Frontal cortex (tissue), 4 donors: ENCODE results near the gene PTGFRN. TPM values are rescaled to one million over a fixed set of nuclear protein-coding genes. Genes with fewer than 3 reads are reported as not detected.

Experiments used
- DNase-seq, 2 donors: peaks; one replicate each; pipeline ENCODE4 v3.0.0; 2012; ENCODE audit warnings: low spot score in 2 of 2
- FAIRE-seq: peaks from 2 replicates; lab custom pipeline; 2012; peaks lifted over from hg19 to GRCh38; lab: Jason Lieb, UNC
- total RNA-seq: library from RNA; depleted of rRNA; stranded (reverse); fragments of >200 nt; gene quantifications from one replicate; pipeline ENCODE4 v1.2.3, GENCODE V29; 2014
- donor health status: control.
- donor health status: control.
- donor health status: control.

PTGFRN gene
- total RNA-seq, 1 donor from 2014 or later = 40.8 TPM

DNA sequence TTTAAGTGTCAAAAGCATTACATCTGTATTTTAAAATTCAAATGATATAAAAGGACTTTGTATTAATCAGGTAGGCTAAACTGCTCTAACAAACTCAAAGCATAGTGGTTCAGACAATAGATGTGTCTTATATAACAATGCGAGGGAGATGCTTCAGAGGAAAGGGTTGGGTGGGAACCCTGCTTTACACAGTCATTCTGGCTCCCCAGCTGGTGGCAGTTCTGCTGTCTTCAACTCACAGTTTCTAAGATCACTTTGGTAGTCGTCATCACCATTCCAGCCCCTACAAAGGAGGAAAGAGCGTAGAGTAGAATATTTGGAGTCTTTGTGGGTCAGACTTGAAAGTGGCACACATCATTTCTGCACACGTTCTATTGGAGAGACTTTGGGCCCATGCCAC is 4.2 kb downstream of the PTGFRN start:
- DNase-seq (no peak), FAIRE-seq (no peak)

DNA sequence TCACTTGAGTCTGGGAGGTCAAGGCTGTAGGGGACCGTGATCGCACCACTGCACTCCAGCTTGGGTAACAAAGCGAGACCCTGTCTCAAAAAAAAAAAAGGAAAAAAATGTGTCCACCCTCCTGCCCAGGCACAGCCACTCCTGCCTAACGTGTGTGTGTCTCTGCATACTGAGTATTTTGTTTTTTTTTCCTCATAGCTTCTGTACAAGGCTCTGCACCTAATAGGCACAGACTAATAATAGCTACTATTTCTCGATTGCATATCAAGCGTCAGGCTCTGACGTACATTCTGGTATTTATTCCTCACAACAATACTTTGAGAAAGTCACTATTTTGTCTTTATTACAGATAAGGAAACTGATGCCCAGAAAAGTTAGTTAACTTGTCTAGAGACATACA is 5.0 kb downstream of the PTGFRN start:
- DNase-seq = no peak
- FAIRE-seq = no peak

DNA sequence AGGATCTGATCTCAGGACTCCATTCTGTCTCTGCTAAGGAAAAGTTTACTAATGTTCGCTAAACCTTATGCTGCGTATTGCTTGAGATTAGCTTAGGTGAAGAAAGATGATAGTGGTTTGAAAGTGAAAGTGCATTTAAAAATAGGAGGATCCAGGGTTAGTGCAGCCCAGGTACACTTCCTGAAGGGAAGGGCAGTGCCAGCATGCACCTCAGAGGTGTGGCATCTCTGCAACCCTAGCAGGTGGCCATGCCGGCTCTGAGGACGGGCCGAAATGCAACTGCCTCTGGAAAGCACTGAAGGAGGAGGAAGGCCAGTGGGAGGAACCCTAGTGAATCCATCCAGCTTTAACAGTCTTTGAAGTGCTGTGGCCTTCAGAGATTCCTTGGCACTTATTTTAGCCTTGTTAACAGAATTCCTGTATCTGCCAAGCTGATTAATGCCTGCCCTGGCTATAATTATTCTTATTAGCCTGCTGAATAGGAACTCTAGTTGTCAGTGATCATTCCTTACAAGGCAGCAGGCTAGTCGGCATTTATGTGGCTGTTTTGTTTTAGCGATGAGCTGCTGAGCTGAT is 5.5 kb downstream of the PTGFRN start:
- DNase-seq (no peak), FAIRE-seq (no peak)

GRCh38 chr1:116916002-116916401 is 6.3 kb downstream of the PTGFRN start:
- FAIRE-seq (no peak), DNase-seq (no peak)

- FAIRE-seq = no peak
- DNase-seq = no peak
These were observed 7.1 kb downstream of the PTGFRN start for GRCh38 chr1:116916533-116917445.

DNA sequence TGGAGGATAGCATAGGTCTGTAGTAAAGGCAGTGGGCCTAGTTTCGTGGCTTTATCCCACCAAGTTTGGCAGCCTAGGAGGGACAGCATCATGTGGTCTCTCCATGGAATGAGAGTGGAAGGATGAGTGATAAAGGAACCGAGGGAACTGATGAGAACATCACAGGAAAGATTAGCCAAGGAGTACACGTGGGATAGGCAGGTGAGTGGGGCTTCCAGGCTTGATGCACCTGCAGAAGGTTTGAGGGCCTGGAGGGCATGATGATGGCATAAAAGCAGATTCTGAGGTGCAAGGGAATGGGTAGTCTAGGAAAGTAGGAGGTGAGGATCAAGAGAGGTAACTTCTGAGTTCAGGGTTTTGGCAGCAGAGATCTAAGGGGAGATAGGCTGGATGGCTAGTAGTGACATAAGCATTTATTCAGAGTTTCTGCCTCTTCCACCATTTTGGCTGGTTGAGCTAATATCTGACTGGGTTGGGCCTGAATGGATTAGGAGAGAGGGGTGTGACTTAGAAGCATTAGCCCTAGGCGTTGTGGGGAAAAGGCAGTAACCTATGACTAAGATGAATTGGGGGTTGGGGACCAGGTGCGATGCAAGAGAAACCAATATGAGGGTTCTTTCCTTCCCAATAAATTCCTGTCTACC is 9.1 kb downstream of the PTGFRN start:
- FAIRE-seq (no peak), DNase-seq (no peak)

DNA sequence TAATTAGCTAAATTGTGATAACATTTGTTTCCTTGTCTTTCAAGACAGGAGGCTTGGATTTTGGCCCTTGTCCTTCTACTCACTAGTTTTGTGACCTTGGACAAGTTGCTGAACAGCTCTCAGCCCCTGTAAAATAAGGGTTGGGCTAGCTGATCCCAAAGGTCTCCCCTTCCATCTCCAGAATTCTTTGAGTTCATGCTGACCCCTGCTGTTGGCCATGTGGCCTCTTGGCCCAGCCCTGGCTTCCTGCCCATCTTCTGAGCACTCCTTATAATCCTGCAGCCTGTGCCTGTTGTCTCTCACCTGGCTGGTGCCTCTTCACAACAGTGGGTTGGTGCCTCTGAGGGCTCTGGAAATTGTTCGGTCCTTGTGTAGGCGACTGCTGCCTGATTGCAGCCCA is 10.1 kb downstream of the PTGFRN start:
- no peak for FAIRE-seq

DNA sequence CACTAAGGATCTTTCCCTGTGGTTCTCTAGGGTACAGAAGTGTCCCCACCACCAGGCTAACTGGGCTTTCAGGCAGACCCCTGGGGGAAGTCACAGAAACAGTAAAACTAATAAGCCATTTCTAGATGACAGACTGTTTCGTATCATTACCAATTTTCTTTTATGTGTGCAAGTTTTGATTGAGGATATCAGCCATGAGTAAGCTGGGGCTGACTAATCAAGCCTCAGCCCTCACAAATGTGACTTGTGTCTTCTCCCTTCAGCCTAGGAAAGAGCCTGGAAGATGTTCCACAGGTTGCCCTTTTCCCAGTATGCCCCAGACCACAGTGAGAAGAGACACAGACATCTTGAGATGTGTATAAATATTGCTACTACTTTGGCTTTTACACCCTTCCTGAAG is 10.5 kb downstream of the PTGFRN start:
- no peak for DNase-seq
- FAIRE-seq = no peak

More for the DNA sequence above, 10.1 kb downstream of the PTGFRN start:
- no peak for DNase-seq

DNA sequence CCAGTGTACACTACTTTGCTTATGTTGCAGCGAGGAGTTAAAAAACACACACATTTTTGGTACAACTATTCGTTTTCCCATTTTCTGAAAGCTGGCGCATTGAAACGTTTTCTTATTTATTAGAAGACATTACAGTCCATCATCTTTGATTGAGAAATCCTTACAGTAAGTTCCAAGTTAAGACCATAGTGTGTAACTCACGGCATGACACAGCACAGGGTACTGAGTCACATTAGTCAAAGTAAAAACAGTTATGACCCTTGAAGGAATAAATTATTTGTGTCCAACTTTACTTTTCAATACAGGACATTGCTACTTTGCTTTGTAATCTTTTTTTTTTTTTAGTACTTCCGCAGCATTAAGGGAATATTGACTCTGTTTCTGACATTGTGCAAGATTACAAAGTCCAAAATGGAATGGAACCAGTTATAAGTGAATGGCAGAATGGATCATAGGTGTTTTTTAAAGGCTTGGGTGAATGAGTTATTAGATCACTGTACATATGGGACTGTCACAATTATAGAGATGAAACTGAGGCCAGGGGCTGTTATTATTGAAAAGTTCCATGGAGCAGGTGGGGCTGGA is 11.7 kb downstream of the PTGFRN start:
- DNase-seq (no peak), FAIRE-seq (no peak)

- no peak for FAIRE-seq
- no peak for DNase-seq
These were observed 12.2 kb downstream of the PTGFRN start for GRCh38 chr1:116921937-116922336.

GRCh38 chr1:116923421-116923820 is 13.7 kb downstream of the PTGFRN start:
- no peak for DNase-seq
- no peak for FAIRE-seq

GRCh38 chr1:116927049-116927798 is 17.5 kb downstream of the PTGFRN start:
- FAIRE-seq = no peak
- no peak for DNase-seq

DNA sequence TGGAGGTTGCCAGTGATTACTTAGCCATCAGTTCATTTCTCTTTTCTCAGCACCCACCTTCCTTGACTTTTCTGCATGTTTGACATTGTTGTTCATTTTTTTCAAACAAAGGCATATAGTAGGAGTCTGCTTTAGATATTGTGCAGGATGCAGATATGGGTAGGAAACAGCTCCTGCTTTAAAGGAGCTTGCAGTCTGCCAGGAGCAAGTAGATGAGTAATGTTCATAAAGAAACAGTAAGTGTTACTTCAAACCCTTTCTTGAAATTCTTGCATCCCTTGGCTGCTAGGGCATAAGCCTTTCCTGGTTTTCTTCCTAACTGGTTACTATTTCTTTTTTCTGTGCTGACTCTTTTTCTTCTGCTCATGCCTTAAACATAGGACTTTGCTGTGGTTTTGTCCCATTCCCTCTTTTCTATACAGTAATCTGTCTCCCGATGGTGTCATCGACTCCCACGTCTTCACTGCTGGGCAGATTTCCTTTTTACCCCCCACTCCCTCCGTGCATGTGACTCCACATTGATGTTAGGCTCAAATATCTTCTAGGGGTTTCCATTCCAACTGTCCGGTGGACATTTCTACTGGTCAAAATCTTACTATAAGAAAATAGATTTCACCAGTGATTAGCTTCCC is 20.4 kb downstream of the PTGFRN start:
- DNase-seq (no peak), FAIRE-seq (no peak)

DNA sequence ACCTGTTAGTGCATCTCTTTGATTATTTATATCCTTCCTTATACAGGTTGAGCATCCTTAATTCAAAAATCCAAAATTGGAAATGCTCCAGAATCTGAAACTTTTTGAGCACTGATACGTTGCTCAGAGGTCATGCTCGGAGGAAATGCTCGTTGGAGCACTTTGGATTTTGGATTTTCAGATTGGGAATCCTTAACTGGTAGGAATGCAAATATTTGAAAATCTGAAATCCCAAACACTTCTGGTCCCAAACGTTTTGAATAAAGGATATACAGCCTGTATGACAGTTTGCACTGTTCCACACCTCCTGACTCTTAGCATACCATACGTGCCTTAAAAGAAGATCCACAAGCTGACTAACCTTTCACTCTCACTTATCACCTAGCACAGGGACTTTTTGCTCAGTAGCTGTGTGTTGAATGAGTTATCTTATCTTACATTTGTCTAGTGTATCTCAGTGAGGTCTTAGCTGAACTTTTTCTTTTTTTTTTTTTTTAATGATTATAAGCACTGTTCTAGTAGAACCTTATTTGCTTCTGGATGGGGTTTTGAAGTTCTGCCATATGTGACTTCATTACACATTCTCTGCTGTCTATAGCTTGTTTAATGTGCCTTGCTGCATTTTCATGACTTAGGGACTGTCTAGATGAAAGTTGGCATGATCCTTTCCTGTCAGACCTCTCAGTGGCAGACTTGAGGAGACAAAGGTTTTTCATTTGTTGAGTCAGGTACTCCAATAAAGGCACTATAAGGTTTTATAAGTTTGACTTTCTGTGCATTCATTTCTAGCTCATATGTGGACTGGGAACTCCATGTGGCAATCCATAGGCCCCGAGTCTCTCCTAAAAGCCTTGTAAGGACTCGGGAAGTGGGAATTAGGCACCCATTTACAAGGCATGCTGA is 21.6 kb downstream of the PTGFRN start:
- no peak for DNase-seq
- FAIRE-seq = no peak

- DNase-seq (no peak), FAIRE-seq (no peak)
These were observed 24.1 kb downstream of the PTGFRN start for GRCh38 chr1:116933606-116934515.

DNA sequence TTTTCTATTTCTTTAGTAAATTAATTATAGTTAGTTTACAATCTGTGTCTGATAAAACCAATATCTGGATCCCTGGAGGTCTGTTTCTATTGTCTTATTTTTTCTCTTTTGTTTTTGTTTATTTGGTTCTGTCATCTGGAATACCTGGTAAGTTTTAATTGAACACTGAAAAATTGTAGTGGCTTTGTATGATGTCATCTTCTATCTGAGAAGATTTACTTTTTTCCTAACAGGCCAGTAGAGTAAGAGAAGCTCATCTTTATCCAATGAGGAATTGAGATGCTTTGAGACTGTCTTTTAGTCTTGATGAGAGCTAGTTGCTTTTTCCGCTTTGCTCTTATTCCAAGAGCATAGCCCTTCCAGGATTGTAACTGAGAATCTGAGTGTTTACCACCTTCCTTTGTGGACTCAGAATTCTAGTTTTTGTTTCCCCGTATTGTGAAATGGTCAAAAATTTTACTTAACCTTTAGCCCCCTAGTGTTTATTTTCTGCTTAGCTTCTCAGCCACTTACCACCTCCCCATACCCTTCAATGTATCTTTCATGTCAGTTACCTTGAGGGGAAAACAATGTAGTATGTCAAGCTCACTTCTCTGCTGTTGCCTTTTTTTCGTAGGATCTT is 25.0 kb downstream of the PTGFRN start:
- DNase-seq (no peak), FAIRE-seq (no peak)

DNA sequence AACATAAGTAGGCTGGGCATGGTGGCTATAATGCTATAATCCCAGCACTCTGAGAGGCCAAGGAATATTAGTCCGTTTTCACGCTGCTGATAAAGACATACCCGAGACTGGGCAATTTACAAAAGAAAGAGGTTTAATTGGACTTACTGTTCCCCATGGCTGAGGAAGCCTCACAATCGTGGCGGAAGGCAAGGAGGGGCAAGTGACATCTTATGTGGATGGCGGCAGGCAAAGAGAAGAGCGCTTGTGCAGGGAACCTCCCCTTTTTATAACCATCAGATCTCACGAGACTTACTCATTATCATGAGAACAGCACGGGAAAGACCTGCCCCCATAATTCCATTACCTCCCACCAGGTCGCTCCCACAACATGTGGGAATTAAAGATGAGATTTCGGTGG is 28.5 kb downstream of the PTGFRN start:
- no peak for FAIRE-seq
- DNase-seq = no peak
